Astrocyte (in vitro differentiated cells and primary cell): ENCODE results near the gene UQCC2.

Source experiments
- CTCF ChIP-seq: IDR thresholded peaks from 2 replicates; pipeline ENCODE4 v1.5.1; 2011; ENCODE audit warnings: low read depth, mild to moderate bottlenecking, inconsistent platforms, low read length, moderate library complexity; ENCODE audit not compliant: insufficient read depth
- EZH2 ChIP-seq: IDR thresholded peaks from 2 replicates; pipeline ENCODE4 v1.6.1; 2012; ENCODE audit warnings: mild to moderate bottlenecking, low read length, inconsistent platforms; ENCODE audit not compliant: insufficient read depth

- TF ChIP-seq CTCF (no peak), EZH2 (no peak)
These were observed 32.5 kb downstream of the UQCC2 start for GRCh38 chr6:33678932-33679490.
